Measurements from ENCODE around the gene FES. TPM values are rescaled to one million over a fixed set of nuclear protein-coding genes. Genes with fewer than 3 reads are reported as not detected.
"Not testable (repeated sequence)": the region's sequence is repeated elsewhere in the genome, so short reads cannot be mapped to it uniquely, and the experiment has no call there.

The FES gene
- total RNA-seq, 1 donor from 2014 or later: 16.2 TPM

GRCh38 chr15:90872486-90873184 lies 11.7 kb upstream of the FES start:
- no peak for DNase-seq (ENCODE audit: low spot score)

DNA sequence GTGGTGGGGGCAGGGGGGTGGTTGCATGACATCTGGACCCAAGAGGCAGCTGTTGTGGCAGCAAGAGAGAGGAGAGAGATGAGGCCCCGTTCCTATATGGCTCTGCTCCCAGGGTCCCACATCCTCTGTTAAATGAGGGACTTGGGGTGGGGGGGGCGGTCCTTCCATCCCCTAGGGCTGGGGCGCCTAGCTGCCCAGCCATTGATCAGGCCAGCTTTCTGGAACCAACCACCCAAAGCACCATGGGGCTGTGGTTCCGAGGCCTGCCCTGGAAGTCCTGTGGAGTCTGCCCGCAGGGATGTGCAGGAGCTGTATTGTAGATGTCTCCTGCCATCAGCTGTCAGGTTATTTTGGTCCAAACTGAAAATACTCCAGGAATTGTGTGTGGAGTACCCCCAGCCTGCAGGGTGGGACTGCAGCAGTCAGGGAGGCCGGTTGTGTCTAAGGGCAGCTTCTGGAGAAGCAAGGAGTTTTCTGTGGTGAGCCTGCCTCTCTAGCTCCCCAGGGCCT lies 10.8 kb upstream of the FES start:
- intact Hi-C loops (cut with DNase I): loop anchor here (5.0 kb wide), 1 partner anchor 156 kb away; the partner anchor contains the start of gene BLM
- no peak for DNase-seq (ENCODE audit: low spot score)

More at GRCh38 chr15:90872486-90873184, 11.7 kb upstream of the FES start:
- intact Hi-C loops (cut with DNase I): loop anchor here (5.0 kb wide), 1 partner anchor 155 kb away; the partner anchor contains the start of gene BLM

DNA sequence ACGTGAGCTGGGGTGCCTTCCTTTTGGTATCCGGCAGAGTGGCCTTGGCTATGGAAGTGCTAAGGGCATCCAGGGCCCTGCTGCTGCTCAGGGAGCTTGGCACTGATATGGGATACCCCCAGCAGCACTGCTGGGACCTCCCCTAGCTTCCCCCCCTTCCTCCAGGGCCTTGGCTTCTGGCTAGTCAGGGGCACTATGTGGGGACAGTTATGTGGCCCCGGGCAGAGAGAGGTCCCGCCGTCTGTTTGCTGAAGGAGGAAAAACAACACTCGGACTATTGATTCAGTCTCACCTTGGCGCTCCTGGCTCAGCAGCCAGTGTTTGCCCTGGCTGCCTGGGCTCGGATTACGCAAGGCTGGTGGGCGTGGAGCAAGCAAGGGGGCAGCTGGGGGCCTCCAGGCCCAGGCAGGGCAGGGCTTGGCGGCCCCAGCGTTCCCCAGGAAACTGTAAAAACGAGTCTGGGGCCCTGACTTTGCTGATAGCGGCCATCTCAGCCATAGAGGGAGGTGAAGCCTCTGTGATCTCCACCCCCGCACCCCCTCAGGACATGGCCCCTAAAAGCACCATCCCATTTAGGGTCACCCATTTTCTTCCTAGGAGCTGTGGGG lies 10.2 kb upstream of the FES start:
- no peak for DNase-seq (ENCODE audit: low spot score)
- intact Hi-C loops (cut with DNase I): loop anchor here (5.0 kb wide), 1 partner anchor 157 kb away; the partner anchor contains the start of gene BLM

- not testable (repeated sequence) for DNase-seq (ENCODE audit: low spot score)
- intact Hi-C loops (cut with DNase I): loop anchor here (5.0 kb wide), 1 partner anchor 158 kb away; the partner anchor contains the start of gene BLM
Observed at GRCh38 chr15:90874986-90875385, 9.3 kb upstream of the FES start.

DNA sequence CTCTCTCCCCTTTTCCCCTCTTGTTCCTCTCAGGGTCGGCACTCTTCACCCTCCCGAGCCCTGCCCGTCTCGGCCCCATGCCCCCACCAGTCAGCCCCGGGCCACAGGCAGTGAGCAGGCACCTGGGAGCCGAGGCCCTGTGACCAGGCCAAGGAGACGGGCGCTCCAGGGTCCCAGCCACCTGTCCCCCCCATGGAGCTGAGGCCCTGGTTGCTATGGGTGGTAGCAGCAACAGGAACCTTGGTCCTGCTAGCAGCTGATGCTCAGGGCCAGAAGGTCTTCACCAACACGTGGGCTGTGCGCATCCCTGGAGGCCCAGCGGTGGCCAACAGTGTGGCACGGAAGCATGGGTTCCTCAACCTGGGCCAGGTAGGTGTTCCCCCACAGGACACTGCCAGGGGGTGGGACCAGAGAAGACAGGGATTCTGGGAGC lies 8.7 kb upstream of the FES start:
- intact Hi-C loops (cut with DNase I): no loop called here

GRCh38 chr15:90876046-90876445 lies 8.3 kb upstream of the FES start:
- intact Hi-C loops (cut with DNase I): no loop called here
- DNase-seq (ENCODE audit: low spot score): no peak

More for the DNA sequence above, 8.7 kb upstream of the FES start:
- DNase-seq (ENCODE audit: low spot score): no peak

DNA sequence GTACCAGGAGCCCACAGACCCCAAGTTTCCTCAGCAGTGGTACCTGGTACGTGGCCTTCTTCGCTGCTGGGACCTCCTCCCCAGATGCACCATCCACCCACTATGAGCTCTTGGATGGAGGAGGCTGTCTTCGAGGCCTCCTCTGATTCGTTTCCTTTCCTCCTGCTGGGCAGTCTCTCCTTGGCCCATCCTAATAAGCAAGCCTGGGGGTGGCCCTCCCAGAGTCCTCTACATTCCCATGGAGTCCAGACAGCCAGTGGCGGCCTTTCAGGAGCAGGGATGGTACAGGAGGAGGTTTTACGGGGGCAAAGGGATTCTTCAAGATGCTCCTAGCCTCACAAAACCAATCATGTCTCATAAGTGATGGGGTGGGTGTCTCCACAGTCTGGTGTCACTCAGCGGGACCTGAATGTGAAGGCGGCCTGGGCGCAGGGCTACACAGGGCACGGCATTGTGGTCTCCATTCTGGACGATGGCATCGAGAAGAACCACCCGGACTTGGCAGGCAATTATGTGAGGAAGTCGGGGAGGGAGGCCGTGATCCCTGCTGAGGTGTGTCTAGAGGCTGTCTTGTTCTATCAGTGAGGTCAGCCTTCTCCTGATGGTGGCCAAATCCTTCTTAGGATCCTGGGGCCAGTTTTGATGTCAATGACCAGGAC lies 7.7 kb upstream of the FES start:
- no peak for DNase-seq (ENCODE audit: low spot score)
- intact Hi-C loops (cut with DNase I): no loop called here

- no peak for DNase-seq (ENCODE audit: low spot score)
Observed at GRCh38 chr15:90877315-90877714, 7.0 kb upstream of the FES start.

GRCh38 chr15:90877996-90878395 lies 6.3 kb upstream of the FES start:
- intact Hi-C loops (cut with DNase I): no loop called here
- no peak for DNase-seq (ENCODE audit: low spot score)

More at GRCh38 chr15:90877315-90877714, 7.0 kb upstream of the FES start:
- intact Hi-C loops (cut with DNase I): no loop called here

GRCh38 chr15:90878660-90879059 lies 5.6 kb upstream of the FES start:
- no peak for DNase-seq (ENCODE audit: low spot score)
- intact Hi-C loops (cut with DNase I): no loop called here

DNA sequence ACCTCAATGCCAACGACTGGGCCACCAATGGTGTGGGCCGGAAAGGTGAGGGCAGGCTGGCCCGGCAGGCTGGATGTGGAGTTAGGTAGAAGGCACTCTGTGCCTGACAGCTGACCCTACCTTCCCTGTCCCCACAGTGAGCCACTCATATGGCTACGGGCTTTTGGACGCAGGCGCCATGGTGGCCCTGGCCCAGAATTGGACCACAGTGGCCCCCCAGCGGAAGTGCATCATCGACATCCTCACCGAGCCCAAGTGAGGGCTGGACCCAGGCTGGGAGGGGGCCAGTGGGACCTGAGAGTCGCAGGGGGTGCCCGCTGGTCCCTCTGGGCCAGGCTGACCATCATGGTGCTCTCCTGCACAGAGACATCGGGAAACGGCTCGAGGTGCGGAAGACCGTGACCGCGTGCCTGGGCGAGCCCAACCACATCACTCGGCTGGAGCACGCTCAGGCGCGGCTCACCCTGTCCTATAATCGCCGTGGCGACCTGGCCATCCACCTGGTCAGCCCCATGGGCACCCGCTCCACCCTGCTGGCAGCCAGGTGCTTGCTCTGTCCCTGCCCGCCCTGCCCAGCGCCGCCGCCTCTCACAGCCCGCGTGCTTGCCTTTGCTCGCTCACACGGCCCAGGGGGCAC lies 4.5 kb upstream of the FES start:
- intact Hi-C loops (cut with DNase I): loop anchor here (10.0 kb wide), 1 partner anchor 385 kb away; no protein-coding TSS in a partner anchor
- no peak for DNase-seq (ENCODE audit: low spot score)

DNA sequence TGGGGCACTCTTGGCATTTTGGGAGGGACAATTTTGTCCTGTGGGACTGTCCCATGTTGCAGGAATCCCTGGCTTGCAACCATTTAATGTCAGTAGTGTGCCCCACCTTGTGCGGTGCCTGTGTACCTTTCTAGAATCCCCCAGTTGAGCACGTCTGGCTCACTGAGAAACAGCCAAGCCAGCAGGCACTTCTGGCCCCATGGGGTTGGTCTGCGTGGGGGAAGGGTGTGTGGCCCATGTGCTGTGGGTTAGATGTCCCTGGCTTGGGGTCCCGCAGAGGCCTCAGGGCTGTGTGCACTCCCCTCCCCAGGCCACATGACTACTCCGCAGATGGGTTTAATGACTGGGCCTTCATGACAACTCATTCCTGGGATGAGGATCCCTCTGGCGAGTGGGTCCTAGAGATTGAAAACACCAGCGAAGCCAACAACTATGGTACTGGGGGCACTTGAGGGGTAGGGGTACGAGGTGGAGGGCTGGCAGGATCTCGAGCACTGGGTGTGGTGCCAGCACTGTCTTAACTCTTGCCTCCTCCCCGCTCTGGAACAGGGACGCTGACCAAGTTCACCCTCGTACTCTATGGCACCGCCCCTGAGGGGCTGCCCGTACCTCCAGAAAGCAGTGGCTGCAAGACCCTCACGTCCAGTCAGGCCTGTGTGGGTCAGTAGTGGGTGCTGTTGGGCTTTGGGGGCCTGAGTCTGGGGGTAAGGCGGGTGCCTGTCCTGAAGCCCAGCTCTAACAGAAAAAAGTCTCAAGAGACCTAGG lies 3.7 kb upstream of the FES start:
- intact Hi-C loops (cut with DNase I): loop anchor here (10.0 kb wide), 1 partner anchor 386 kb away; no protein-coding TSS in a partner anchor
- DNase-seq (ENCODE audit: low spot score): no peak

- DNase-seq (ENCODE audit: low spot score): no peak
- intact Hi-C loops (cut with DNase I): loop anchor here (10.0 kb wide), 1 partner anchor 387 kb away; no protein-coding TSS in a partner anchor
Observed at GRCh38 chr15:90881181-90881977, 2.9 kb upstream of the FES start.

DNA sequence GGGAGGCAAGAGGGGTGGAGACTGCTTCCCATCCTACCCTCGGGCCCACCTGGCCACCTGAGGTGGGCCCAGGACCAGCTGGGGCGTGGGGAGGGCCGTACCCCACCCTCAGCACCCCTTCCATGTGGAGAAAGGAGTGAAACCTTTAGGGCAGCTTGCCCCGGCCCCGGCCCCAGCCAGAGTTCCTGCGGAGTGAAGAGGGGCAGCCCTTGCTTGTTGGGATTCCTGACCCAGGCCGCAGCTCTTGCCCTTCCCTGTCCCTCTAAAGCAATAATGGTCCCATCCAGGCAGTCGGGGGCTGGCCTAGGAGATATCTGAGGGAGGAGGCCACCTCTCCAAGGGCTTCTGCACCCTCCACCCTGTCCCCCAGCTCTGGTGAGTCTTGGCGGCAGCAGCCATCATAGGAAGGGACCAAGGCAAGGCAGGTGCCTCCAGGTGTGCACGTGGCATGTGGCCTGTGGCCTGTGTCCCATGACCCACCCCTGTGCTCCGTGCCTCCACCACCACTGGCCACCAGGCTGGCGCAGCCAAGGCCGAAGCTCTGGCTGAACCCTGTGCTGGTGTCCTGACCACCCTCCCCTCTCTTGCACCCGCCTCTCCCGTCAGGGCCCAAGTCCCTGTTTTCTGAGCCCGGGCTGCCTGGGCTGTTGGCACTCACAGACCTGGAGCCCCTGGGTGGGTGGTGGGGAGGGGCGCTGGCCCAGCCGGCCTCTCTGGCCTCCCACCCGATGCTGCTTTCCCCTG lies 2.2 kb upstream of the FES start:
- intact Hi-C loops (cut with DNase I): loop anchor here (10.0 kb wide), 1 partner anchor 387 kb away; no protein-coding TSS in a partner anchor
- no peak for DNase-seq (ENCODE audit: low spot score)

GRCh38 chr15:90882781-90883525 lies 1.4 kb upstream of the FES start:
- DNase-seq (ENCODE audit: low spot score): no peak
- intact Hi-C loops (cut with DNase I): loop anchor here (10.0 kb wide), 1 partner anchor 388 kb away; no protein-coding TSS in a partner anchor

GRCh38 chr15:90883526-90883975 lies 753 bp upstream of the FES start:
- no peak for DNase-seq (ENCODE audit: low spot score)
- intact Hi-C loops (cut with DNase I): loop anchor here (10.0 kb wide), 1 partner anchor 389 kb away; no protein-coding TSS in a partner anchor
